Cardiac fibroblast (primary cell): Measurements from ENCODE around the gene HOXB7.

ENCODE experiments used
- DNase-seq, 2 donors: peaks; one replicate each; pipeline versions ENCODE4 v3.0.0 to v3.0.0-alpha.2; 2010; ENCODE audit warnings: low read depth in 2 of 2
- H3K4me3 ChIP-seq, 2 donors: replicated peaks in 1 of 2; 1 replicate in 1 of 2; 2 replicates in 1 of 2; pipeline ENCODE4 v1.5.1; 2011; ENCODE audit warnings: low read depth in 2 of 2, low read length in 2 of 2, mild to moderate bottlenecking in 2 of 2, moderate library complexity in 1 of 2
- TF ChIP-seq, protein P1 (sequence below): IDR thresholded peaks from one replicate; pipeline ENCODE4 v1.5.1; 2011; ENCODE audit warnings: low read depth, mild to moderate bottlenecking, low read length, inconsistent platforms

The HOXB7 gene

DNA sequence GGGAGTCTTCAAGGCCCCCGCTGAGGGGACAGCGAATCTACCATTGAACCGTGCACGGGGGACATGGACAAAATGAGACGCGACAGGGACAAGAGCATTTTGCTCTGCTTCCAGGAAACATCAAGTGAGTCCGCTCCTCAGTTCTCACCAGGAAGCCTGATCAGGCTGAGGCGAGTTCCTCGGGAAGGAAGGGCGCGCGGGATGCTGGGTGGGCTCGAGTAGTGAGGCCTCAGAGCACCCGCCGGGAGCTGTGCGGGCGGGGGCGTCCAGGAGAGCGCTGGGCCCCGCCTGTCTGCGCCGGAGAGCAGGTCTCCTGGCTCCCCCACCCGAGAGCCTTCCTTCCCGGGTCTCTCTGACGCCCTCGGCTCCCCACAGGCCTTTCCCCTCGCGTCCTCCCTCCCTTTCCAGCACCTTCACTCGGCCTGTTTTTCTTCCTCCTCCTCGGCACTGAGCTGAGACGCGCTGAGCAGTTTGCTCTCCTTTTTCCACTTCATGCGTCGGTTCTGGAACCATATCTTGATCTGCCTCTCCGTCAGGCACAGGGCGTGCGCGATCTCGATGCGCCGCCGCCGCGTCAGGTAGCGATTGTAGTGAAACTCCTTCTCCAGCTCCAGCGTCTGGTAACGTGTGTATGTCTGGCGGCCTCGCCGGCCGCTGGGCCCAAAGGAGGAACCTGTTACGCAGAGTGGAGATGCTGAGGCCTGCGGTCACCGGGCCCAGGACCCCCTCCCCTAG is 14.7 kb downstream of the HOXB7 start:
- DNase-seq: no peak
- no peak overlapping the region for H3K4me3 ChIP-seq
- TF ChIP-seq, protein P1, sequence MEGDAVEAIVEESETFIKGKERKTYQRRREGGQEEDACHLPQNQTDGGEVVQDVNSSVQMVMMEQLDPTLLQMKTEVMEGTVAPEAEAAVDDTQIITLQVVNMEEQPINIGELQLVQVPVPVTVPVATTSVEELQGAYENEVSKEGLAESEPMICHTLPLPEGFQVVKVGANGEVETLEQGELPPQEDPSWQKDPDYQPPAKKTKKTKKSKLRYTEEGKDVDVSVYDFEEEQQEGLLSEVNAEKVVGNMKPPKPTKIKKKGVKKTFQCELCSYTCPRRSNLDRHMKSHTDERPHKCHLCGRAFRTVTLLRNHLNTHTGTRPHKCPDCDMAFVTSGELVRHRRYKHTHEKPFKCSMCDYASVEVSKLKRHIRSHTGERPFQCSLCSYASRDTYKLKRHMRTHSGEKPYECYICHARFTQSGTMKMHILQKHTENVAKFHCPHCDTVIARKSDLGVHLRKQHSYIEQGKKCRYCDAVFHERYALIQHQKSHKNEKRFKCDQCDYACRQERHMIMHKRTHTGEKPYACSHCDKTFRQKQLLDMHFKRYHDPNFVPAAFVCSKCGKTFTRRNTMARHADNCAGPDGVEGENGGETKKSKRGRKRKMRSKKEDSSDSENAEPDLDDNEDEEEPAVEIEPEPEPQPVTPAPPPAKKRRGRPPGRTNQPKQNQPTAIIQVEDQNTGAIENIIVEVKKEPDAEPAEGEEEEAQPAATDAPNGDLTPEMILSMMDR: no peak

DNA sequence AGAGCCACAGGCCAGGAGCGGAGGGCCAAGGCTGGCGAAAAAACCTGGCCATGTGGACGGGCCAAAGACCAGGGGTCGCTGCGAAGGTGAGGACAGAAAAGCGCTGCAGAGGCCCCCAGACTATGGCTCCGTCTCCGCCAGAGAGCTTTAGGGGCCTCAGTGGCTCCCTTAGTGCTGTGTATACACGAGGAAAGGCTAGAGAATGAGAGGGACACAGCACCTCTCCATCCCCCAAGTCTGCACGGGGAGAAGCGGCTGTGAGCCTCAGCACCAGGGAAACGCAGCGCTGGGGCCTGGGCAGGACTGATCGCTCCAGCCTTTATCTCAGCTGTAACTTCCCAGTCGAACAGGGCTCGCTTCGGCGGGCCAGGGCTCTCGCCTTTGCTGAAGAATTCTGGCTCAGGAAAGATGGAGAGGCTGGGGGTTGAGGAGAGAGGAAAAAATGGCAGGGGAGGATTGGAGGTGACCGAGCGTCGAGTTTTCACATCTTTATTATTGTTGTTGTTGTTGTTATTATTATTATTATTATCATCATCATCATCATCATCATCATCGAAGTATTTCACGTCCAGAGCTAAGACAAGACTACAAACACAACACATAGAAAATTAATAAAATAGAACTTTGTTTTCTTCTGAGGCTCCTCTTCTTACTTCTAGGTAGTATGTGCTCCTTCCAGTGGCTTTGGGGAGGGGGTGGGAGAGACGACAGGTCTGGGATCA is 15.4 kb downstream of the HOXB7 start:
- H3K4me3 ChIP-seq: no peak overlapping the region
- DNase-seq: no peak
- TF ChIP-seq, protein P1: no peak

DNA sequence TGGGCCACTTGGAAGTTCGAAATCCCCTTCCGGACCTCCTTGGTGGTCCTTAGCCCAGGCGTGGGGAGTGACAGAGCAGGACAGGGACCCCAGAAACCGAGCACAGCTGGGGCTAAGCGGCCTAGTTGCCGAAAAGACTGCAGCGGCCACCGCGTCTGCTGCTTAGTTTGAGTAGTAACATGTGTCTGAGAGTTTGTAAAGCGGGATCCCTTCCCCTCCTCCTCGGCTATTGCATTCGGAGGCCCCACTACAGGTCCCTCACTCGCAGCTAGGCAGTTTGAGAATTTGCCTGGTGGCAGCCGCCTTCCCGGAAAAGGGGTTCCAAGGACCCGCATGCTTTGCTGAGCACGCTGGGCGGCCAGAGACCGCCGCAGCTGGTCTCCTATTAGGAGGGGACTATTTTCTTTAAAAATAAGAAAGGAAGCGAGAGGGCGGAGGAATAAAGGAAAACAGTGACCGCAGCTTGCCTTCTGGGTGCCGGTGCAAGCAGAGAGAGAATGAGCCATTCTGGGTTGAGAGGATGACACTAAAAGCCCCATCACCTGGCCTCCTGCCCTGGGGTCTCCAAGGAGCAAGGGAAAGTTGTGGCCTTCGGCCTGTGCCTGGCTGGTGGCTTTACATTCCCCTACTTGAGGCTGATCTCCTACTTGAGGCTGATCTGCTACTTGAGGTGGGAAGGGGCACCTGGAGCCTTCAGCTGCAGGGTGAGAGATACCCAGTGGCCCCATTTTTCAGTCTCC is 16.1 kb downstream of the HOXB7 start:
- no peak overlapping the region for H3K4me3 ChIP-seq
- TF ChIP-seq, protein P1: no peak
- no peak for DNase-seq

DNA sequence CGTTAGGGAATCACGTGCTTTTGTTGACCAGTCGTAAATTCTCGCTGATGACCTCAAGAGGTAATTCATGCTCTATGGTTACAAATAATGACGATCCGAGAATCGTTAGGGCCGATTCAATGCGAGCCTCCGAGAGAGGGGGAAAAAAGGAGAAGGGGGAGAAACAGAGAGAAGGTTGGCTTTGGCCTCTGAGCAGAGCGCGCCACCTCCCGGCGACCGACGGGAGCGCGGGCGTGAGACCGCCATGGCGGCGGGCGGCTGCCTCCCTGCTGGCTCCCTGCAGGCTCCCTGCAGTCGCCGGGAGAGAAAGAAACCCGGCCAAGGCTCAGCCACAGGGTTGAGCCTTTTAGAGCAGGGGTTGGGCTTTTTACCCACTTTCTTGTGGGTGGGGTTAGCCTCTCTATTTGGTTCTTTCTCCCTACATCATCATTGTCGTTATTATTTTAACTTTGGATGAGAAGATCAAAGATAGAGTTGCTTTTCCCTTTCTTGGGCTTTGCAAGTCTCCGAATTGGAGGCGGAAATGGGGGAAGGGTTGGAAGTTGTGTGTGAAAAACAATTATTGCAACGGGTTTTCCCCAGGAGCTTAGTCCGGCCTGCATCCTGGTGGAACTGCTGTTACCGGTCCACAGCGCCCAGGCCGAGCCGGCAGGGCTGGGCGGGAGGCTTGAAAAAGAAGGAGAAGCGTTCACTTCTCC is 16.8 kb downstream of the HOXB7 start:
- TF ChIP-seq, protein P1: peak; percentile 81
- DNase-seq: peak; percentile 73 to 75
- peak overlapping the region in 1 of 2 donors; percentile 24 for H3K4me3 ChIP-seq

DNA sequence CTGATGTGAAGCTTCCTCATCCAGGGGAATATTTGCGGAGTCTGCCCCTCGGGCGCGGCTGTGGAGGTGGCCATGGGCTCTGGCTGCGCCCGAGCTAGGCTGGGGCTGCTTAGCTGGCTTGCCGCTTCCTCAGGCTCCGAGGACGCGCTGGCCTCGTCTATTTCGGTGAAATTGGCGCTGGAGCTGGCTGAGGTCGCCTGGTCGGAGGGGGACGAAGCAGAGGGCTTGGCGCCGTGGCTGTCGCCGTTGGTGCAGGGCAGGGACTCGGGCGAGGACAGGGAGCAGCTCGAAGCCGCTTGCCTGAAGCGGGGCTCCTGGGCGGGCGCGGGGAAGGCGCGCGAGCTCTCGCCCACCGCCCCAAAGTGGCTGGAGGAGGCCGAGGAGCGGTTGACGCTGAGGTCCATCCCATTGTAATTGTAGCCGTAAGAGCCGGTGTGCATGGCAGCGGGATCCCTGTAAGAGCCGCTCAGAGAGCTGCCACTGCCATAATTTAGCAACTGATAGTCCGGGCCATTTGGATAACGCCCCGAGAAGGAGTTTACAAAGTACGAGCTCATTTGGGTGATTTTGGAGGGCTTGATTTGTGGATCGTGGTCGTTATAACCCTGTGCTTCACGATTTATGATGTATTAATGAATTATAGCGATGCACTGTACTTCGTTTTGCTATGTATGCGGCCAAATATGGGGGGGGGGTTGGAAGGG is 17.5 kb downstream of the HOXB7 start, which contains the start of gene HOXB5:
Gene HOXB5 (minus strand): TSS at position 654 of the 704 bp plus-strand sequence. CDS start 97 bp downstream, at position 557.
- no peak for DNase-seq
- peak within 1 kb of the TSS; percentile 9 to 50 for H3K4me3 ChIP-seq
- TF ChIP-seq, protein P1: no peak

DNA sequence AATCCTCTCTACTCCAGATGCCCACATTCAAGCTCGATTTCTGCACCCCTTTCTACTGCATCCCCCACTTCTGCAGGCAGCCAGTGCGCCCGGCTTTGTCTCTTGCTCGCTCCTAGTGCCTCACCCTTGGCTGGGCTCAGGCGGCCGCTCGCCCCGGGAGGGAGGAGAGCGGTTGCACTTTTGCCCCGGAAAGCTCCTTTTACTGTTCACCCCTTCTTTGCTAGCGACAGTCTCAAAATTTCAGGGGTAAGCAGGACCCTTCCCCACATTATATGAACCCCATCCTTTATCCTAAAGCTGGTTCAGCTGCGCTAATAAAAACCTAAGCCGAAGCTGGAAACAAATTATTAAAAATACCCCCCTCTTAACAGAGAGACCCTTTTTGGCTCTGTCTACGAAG is 18.2 kb downstream of the HOXB7 start:
- DNase-seq: no peak
- H3K4me3 ChIP-seq: no peak overlapping the region
- TF ChIP-seq, protein P1: no peak
